Activated CD4-positive, alpha-beta T cell treated with anti-CD3 and anti-CD28 coated beads, Interleukin-2, amount 10 ng/mL, durations not matched to agents 24 days and 14 days (primary cell): Measurements from ENCODE around the gene DRAM2. TPM values are rescaled to one million over a fixed set of nuclear protein-coding genes. Genes with fewer than 3 reads are reported as not detected.
"Not testable (repeated sequence)": the region's sequence is repeated elsewhere in the genome, so short reads cannot be mapped to it uniquely, and the experiment has no call there.

Source experiments
- DNase-seq: peaks from one replicate; pipeline ENCODE4 v3.0.0; 2022
- H3K27ac Mint-ChIP-seq: one replicate; pipeline ENCODE4 v1.8.0; 2022; ENCODE audit warnings: mild to moderate bottlenecking, mixed read lengths
- H3K27me3 Mint-ChIP-seq: one replicate; pipeline ENCODE4 v1.8.0; 2022; ENCODE audit warnings: mixed read lengths
- H3K36me3 Mint-ChIP-seq: one replicate; pipeline ENCODE4 v1.8.0; 2022; ENCODE audit warnings: low read depth, mild to moderate bottlenecking, mixed read lengths
- H3K4me1 Mint-ChIP-seq: one replicate; pipeline ENCODE4 v1.8.0; 2021; ENCODE audit warnings: mixed read lengths
- H3K4me3 Mint-ChIP-seq: one replicate; pipeline ENCODE4 v1.8.0; 2022; ENCODE audit warnings: mild to moderate bottlenecking, moderate library complexity, mixed read lengths
- H3K9me3 Mint-ChIP-seq: one replicate; pipeline ENCODE4 v1.8.0; 2021; ENCODE audit warnings: mixed read lengths
- intact Hi-C: fragments of 100-400 bp; cut with micrococcal nuclease; formaldehyde crosslinking; loops from one replicate; pipeline ENCODE4 v1.15.1; 2023
- total RNA-seq: library from RNA; stranded (reverse); gene quantifications from 2 replicates; pipeline ENCODE4 v1.2.3, GENCODE V29; 2022

The DRAM2 gene
- total RNA-seq, 1 donor from 2014 or later = 26.5 TPM

- no peak for DNase-seq
- Mint-ChIP-seq H3K9me3 (peaks cover 21% of the 10 kb centered on the region), H3K27me3 (peaks cover 23% of the 10 kb centered on the region), H3K36me3 (no peaks in the 10 kb centered on the region), H3K4me3 (no peak overlapping the region), H3K4me1 (no peaks in the 10 kb centered on the region), H3K27ac (no peak overlapping the region)
- intact Hi-C loops = no loop called here
Observed at GRCh38 chr1:111082421-111083203, 57.3 kb downstream of the DRAM2 start.

- H3K27ac Mint-ChIP-seq, DNase-seq, H3K4me1 Mint-ChIP-seq, H3K36me3 Mint-ChIP-seq, H3K4me3 Mint-ChIP-seq, intact Hi-C loops: not testable (repeated sequence)
- H3K9me3 Mint-ChIP-seq = peaks cover 21% of the 10 kb centered on the region
- H3K27me3 Mint-ChIP-seq = peaks cover 24% of the 10 kb centered on the region
Observed at GRCh38 chr1:111079329-111079728, 60.6 kb downstream of the DRAM2 start.

GRCh38 chr1:111077312-111077711, 62.6 kb downstream of the DRAM2 start:
- Mint-ChIP-seq H3K27me3 (peaks cover 13% of the 10 kb centered on the region), H3K9me3 (peaks cover 11% of the 10 kb centered on the region)
- H3K4me1 Mint-ChIP-seq, H3K27ac Mint-ChIP-seq, H3K36me3 Mint-ChIP-seq, H3K4me3 Mint-ChIP-seq, intact Hi-C loops, DNase-seq: not testable (repeated sequence)

Other genes starting within 250 kb of the DRAM2 start
- 14.0 and 14.4 TPM in 2 replicates for gene LRIF1, start 176.2 kb downstream of the DRAM2 start, total RNA-seq
- gene CEPT1, start 130 bp upstream of the DRAM2 start, total RNA-seq = 32.4 and 32.9 TPM in 2 replicates
- 175 and 180 TPM in 2 replicates for gene DENND2D, start 60.6 kb upstream of the DRAM2 start, total RNA-seq
- gene CHI3L2, start 87.6 kb upstream of the DRAM2 start, total RNA-seq = 2.3 and 3.9 TPM in 2 replicates
- gene CHIA, start 150.8 kb upstream of the DRAM2 start, total RNA-seq = not detected in 2 replicates